Muscle of leg (tissue), 11 donors: ENCODE measurements around the gene ERN2. TPM values are rescaled to one million over a fixed set of nuclear protein-coding genes. Genes with fewer than 3 reads are reported as not detected.

Source experiments
- DNase-seq: peaks from one replicate; pipeline ENCODE4 v3.0.0; 2013
- H3K27ac ChIP-seq: one replicate; pipeline ENCODE4 v1.5.1; 2013; ENCODE audit warnings: mild to moderate bottlenecking, low read length, control low read depth
- H3K27me3 ChIP-seq: one replicate; pipeline ENCODE4 v1.6.1; 2013; ENCODE audit warnings: low read length; ENCODE audit not compliant: control insufficient read depth, insufficient read depth
- H3K36me3 ChIP-seq: one replicate; pipeline ENCODE4 v1.6.1; 2013; ENCODE audit warnings: low read length; ENCODE audit not compliant: control insufficient read depth, insufficient read depth
- H3K4me1 ChIP-seq: one replicate; pipeline ENCODE4 v1.6.1; 2013; ENCODE audit warnings: low read length; ENCODE audit not compliant: control insufficient read depth, insufficient read depth
- H3K4me3 ChIP-seq: one replicate; pipeline ENCODE4 v1.5.1; 2013; ENCODE audit warnings: low read length, control low read depth
- H3K9me3 ChIP-seq: replicated peaks from 2 replicates; pipeline ENCODE4 v1.6.1; 2013; ENCODE audit warnings: low read depth, low read length; ENCODE audit not compliant: control insufficient read depth
- WGBS: methylation state at CpG from one replicate; pipeline ENCODE4 v1.1.5; 2013; ENCODE audit warnings: missing lambda C conversion rate; ENCODE audit not compliant: insufficient coverage; 5-methylcytosine and 5-hydroxymethylcytosine counted together
- polyA plus RNA-seq, 8 donors: library from polyadenylated mRNA; unstranded; fragments of 120-200 nt; gene quantifications; one replicate each; pipeline versions ENCODE4 v1.2.1 to v1.2.3, GENCODE V29; 2013; ENCODE audit warnings: inconsistent platforms in 1 of 8, low replicate concordance in 1 of 8; ENCODE audit not compliant: insufficient read length in 8 of 8, insufficient read depth in 1 of 8
- total RNA-seq: library from RNA; stranded (reverse); fragments of 120-200 nt; gene quantifications from one replicate; pipeline ENCODE4 v1.2.4, GENCODE V29; 2013

Gene ERN2
- total and polyA plus RNA-seq, 9 donors: 0.04 to 0.28 (median 0.09) TPM

DNA sequence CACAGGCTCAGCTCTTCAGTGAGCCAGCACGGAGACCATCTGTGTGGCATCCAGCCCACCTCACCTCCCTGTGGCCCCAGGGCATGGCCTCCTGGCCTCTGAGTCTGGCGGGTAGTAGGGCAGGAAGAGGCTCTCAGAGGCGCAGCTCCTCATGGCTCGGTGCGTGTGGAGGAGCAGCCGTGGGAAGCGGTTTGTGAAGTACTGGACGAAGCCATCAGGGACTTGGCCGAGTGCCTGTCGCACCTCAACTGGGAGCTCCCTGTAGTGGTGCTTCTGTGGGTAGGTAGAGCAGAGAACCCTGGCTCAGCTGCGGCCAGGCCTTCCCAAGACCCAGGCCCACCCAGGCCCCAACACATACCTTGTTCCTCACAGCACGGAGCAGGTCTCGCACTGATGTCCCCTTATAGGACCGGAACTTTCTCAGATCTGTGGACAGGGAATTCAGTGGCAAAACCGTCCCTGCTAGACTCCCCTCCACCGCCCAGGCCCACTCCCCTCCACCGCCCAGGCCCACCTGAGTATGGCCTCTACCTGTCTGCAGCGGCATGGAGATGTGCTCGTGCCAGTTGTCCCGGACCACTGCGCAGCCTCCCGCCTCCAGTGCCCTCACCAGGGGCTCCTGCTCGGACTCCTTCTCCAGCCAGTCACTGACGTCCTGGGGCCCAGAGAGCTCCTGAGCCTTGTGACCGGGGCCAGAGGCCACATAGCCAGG, 22.1 kb downstream of the ERN2 start:
- DNase-seq: no peak
- Histone ChIP-seq H3K9me3 (no peaks in the 10 kb centered on the region), H3K36me3 (peaks cover 50% of the 10 kb centered on the region), H3K27ac (no peak overlapping the region), H3K4me3 (no peak overlapping the region), H3K27me3 (no peaks in the 10 kb centered on the region), H3K4me1 (peaks cover 8% of the 10 kb centered on the region)
- WGBS: 92% methylated on average over 16 of the region's 25 CpGs

DNA sequence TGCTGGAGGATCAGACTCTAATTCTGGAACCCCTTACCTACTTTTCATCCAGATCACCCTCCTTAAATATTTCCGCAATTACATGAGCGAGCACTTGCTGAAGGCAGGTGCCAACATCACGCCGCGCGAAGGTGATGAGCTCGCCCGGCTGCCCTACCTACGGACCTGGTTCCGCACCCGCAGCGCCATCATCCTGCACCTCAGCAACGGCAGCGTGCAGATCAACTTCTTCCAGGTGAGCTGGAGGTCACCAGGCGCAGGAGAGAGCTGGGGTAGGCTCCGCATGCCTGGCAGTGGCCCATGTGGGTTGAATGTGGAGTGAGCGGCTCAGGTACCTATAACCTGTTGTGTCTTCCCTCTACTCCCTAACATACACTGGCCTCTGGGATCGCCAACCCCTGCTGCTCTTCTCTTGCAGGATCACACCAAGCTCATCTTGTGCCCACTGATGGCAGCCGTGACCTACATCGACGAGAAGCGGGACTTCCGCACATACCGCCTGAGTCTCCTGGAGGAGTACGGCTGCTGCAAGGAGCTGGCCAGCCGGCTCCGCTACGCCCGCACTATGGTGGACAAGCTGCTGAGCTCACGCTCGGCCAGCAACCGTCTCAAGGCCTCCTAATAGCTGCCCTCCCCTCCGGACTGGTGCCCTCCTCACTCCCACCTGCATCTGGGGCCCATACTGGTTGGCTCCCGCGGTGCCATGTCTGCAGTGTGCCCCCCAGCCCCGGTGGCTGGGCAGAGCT, 23.4 kb downstream of the ERN2 start:
- H3K36me3 ChIP-seq: peaks cover 59% of the 10 kb centered on the region
- 96% methylated on average over 29 of the region's 36 CpGs for WGBS
- H3K27me3 ChIP-seq: no peaks in the 10 kb centered on the region
- H3K9me3 ChIP-seq: no peaks in the 10 kb centered on the region
- H3K4me3 ChIP-seq: no peak overlapping the region
- DNase-seq: no peak
- H3K4me1 ChIP-seq: peaks cover 3% of the 10 kb centered on the region
- no peak overlapping the region for H3K27ac ChIP-seq

DNA sequence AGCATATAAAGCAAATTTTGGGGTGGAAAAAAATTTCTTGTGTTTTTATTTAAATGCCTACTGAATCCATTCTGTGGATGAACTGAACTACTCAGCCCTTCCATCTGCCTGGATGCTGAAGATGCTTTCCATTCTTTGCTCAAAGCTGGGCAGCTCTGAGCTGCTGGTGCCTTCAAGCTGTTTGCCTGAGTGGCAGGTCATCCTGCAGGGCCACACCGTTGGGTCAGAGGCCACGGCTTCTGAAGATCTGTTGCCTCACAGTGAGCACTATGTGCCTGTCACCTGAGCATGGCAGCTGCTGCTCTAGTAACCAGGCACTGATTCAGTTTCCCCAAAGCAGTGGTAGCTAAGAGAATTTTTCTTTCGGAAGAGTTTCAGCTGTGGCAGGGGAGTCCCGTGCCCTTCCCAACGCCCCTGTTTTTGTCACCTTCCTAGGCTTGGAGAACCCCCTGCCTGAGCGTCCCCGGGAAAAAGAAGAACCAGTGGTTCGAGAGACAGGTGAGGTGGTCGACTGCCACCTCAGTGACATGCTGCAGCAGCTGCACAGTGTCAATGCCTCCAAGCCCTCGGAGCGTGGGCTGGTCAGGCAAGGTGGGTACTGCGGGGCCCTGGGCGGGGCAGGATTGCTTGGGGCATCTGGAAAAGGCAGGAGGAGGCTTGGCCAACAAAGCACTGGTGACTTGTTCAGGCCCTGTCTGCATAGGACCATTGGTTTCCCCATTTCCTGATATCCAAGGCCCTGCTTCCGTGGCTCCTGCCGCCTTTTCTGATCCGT, 25.8 kb downstream of the ERN2 start:
- Histone ChIP-seq H3K9me3 (no peaks in the 10 kb centered on the region), H3K27me3 (no peaks in the 10 kb centered on the region), H3K36me3 (peaks cover 76% of the 10 kb centered on the region), H3K27ac (no peak overlapping the region), H3K4me1 (no peaks in the 10 kb centered on the region), H3K4me3 (no peak overlapping the region)
- DNase-seq: no peak
- 94% methylated on average over 16 of the region's 16 CpGs for WGBS

DNA sequence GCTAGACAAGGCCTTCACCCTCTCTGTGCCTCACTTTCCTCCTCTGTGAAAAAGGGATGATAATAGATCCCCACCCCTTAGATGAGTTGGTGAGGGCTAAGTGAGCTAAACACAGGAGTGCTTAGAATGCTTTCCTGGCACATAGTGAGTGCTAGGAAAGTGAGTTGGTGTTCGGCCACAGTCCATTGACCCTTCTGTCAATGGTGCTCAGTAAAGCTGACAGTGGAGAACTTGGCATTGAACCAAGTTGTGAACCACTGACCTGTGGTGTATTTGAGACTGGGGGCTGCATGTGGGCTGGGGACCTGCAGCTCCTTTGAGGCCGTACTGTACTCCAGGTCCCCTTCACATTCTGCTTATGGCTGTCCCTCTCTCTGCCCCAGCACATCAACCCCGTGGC, 29.5 kb downstream of the ERN2 start:
- no peaks in the 10 kb centered on the region for H3K27me3 ChIP-seq
- peaks cover 18% of the 10 kb centered on the region for H3K4me1 ChIP-seq
- H3K36me3 ChIP-seq: peaks cover 71% of the 10 kb centered on the region
- 100% methylated on average over 2 of the region's 3 CpGs for WGBS
- H3K27ac ChIP-seq: no peak overlapping the region
- H3K9me3 ChIP-seq: no peaks in the 10 kb centered on the region
- no peak overlapping the region for H3K4me3 ChIP-seq
- DNase-seq: no peak

DNA sequence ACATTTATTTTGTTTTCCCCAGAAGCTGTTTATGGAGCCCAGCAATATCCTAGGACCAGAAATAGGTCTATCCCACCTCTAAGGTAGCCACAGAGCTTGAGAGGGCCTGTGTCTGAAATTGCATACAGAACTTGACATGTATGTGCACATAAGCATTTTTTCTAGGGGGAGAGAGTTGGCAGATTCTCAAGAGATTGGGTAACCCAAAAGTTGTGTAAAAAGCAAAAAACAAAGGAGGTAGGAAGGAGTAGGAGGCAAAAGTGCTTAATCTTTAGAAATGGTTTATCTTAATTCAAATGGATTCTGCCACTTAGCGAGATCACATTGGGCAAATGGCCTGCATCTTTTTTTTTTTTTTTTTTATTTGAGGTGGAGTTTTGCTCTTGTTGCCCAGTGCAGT, 30.8 kb downstream of the ERN2 start:
- no CpG with 5 or more reads among the region's 1 CpG for WGBS
- Histone ChIP-seq H3K4me3 (no peak overlapping the region), H3K9me3 (no peaks in the 10 kb centered on the region), H3K36me3 (peaks cover 58% of the 10 kb centered on the region), H3K27me3 (no peaks in the 10 kb centered on the region), H3K27ac (no peak overlapping the region), H3K4me1 (peaks cover 23% of the 10 kb centered on the region)
- no peak for DNase-seq

DNA sequence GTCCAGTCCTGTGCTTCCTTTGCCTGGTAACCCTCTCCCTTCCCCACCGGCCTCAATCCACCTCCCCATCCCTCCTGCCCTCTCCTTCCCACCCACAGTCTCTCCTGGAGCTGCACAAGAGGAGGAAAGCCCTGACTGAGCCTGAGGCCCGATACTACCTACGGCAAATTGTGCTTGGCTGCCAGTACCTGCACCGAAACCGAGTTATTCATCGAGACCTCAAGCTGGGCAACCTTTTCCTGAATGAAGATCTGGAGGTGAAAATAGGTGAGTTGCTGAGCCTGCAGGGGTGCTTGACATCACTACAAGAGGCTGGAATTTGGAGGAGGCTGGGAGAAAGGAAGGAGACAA, 33.1 kb downstream of the ERN2 start:
- Histone ChIP-seq H3K9me3 (no peaks in the 10 kb centered on the region), H3K27ac (no peak overlapping the region), H3K27me3 (no peaks in the 10 kb centered on the region), H3K4me1 (peaks cover 23% of the 10 kb centered on the region), H3K36me3 (peaks cover 49% of the 10 kb centered on the region), H3K4me3 (peak overlapping the region; percentile 64)
- WGBS: 16% methylated on average over 6 of the region's 6 CpGs
- no peak for DNase-seq

DNA sequence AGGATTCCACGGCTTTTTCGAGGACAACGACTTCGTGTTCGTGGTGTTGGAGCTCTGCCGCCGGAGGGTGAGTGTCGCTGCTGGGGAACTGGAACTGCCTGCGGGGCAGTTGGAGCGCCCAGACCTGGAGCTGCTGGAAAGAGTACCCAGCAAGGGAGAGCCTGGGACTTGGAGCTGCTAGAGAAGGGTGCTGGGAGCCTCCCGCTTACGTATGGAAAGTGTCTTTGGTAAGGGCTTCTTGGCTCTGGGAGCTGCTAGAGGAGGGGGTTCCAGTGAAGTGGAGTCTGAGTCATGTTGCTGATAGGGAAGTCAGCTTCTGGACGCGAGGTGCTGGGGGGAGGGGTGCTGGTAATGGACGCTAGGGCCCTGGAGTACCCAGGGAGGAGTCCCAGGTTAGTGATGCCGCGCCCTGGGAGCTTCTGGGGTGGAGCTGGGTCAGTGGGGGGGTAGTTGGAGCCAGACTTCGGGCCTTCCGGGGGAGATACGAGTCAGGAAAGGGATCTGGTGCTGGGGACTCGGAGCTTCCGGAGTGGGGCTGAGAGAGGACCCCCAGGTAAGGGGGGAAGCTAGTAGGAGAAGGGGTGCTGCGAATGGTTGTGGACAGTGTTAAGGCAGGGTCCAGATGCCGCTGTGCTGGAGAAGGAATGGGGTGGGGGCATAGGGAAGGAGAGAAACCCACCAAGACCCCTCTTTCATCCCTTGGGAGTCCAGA, 33.6 kb downstream of the ERN2 start:
- no peaks in the 10 kb centered on the region for H3K9me3 ChIP-seq
- peaks cover 47% of the 10 kb centered on the region for H3K36me3 ChIP-seq
- H3K4me1 ChIP-seq: peaks cover 23% of the 10 kb centered on the region
- no peaks in the 10 kb centered on the region for H3K27me3 ChIP-seq
- no peak overlapping the region for H3K27ac ChIP-seq
- peak; percentile 21 for DNase-seq
- peak overlapping the region; percentile 64 for H3K4me3 ChIP-seq
- WGBS: under 1% methylated on average over 22 of the region's 24 CpGs

DNA sequence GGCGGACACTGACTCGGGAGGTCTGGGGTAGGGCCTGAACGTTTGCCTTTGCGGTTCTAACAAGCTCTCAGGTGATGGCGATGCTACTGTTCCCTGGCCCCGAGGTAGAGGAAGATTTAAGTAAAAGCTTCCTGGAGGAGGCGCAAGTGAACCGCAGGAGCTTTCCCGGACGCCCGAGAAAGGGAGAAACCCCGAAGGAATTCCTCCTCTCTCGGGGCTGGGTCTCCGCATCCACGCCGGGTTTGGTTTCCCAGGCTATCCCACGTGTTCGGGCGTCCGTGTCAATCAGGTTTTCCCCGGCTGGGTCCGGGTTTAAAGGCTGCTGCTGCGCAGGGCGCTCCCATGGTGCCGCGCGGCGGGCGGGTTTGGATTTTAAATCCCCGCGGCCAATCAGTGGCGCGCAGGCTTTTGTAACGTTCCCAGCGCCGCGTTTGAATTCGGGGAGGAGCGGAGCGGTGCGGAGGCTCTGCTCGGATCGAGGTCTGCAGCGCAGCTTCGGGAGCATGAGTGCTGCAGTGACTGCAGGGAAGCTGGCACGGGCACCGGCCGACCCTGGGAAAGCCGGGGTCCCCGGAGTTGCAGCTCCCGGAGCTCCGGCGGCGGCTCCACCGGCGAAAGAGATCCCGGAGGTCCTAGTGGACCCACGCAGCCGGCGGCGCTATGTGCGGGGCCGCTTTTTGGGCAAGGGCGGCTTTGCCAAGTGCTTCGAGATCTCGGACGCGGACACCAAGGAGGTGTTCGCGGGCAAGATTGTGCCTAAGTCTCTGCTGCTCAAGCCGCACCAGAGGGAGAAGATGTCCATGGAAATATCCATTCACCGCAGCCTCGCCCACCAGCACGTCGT, 34.4 kb downstream of the ERN2 start, which contains the start of gene PLK1:
Gene PLK1, plus strand, starts transcription at position 460 of the 844 bp plus-strand sequence. Its CDS starts 44 bp downstream, at position 504.
- no peaks in the 10 kb centered on the region for H3K9me3 ChIP-seq
- H3K27ac ChIP-seq: no peak within 1 kb of the TSS
- H3K4me1 ChIP-seq: peaks cover 25% of the 10 kb centered on the region
- no peaks in the 10 kb centered on the region for H3K27me3 ChIP-seq
- under 1% methylated on average over 71 of the region's 75 CpGs for WGBS
- H3K36me3 ChIP-seq: peaks cover 41% of the 10 kb centered on the region
- peak; percentile 90 for DNase-seq
- H3K4me3 ChIP-seq: peak within 1 kb of the TSS; percentile 64

DNA sequence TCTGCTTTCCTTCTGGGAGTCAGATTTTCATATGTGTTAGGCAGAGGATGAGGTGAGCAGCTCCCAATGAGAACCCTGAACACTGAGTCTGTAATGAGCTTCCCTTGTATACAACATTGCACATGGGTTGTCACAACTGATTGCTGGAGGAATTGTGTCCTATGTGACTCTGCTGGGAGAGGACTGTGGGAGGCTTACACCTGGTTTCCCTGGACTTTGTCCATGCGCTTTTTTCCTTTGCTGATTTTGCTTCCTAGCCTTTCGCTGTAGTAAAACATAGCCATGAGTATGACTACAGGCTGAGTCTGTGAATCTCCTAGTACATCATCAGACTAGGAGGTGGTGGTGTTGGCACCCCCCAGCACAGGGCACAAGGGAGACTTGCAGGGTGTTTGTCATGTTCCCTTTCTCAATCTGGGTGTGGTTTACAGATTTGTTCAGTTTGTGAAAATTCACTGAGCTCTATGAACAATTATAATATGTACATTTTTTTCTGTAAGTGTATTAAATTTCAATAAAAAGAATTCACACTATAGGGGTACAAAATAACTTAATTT, 36.0 kb downstream of the ERN2 start:
- no peak for DNase-seq
- Histone ChIP-seq H3K27me3 (no peaks in the 10 kb centered on the region), H3K9me3 (no peaks in the 10 kb centered on the region), H3K36me3 (peaks cover 36% of the 10 kb centered on the region), H3K27ac (no peak overlapping the region), H3K4me1 (peaks cover 25% of the 10 kb centered on the region), H3K4me3 (no peak overlapping the region)
- no CpG with 5 or more reads among the region's 2 CpGs for WGBS
